ENCODE measurements around the gene APOE. TPM values are rescaled to one million over a fixed set of nuclear protein-coding genes. Genes with fewer than 3 reads are reported as not detected.

APOE gene
- total and polyA plus RNA-seq, 2 of the 13 experiments (the other 11 are each of a cell fraction or from before 2014, with no cell fraction given): 1,328 to 1,470 TPM

DNA sequence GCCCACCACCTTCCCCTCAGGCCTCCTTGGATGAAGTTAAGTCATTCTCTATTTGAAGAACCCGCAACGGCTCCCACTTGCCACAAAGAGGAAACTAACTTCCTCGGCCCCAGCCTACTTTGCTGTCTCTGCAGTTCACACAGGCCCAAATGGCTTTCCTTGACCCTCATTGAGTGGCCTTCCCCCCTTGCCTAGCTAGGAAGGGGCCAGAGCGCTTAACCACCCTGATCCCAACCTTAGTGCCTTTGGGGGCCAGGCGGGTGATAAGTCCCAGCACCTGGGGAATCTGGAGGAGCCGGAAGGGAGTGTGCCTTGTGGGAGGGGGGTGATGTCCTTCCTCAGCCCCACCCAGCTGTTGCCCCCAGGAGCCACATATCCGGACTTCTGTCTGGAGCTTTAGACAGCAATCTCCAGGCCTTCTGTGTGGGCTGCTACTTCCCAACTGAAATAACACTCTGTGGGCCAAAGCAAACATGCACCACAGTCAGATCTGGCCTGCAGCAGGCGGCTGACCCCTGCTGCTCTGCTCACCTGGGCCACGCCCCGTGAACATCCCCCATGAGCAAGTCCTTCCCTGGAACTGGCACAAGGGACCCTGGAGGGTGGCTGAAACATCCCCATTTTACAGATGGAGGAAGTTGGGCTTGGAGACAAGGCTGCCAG is 49.0 kb upstream of the APOE start (continued):
- TF ChIP-seq ZXDC (CRISPR knock-in tag; IDR thresholded peaks at IDR 0.05) (no peak), CEBPG (CRISPR knock-in tag; IDR thresholded peaks at IDR 0.05) (peak; percentile 8; the same call in 1 of the 2 replicates), HNF1B (CRISPR knock-in tag; IDR thresholded peaks at IDR 0.05) (peak; percentile 6; the same call in 1 of the 2 replicates), ZNF678 (CRISPR knock-in tag; IDR thresholded peaks at IDR 0.05) (no peak), ZNF292 (CRISPR knock-in tag; IDR thresholded peaks at IDR 0.05; ENCODE audit: borderline replicate concordance, low read depth) (peak; percentile 60; the same call in 1 of the 2 replicates), ZNF782 (CRISPR knock-in tag; IDR thresholded peaks at IDR 0.05; ENCODE audit: borderline replicate concordance) (no peak), ZNF790 (CRISPR knock-in tag; IDR thresholded peaks at IDR 0.05; ENCODE audit: borderline replicate concordance) (no peak), ZNF101 (CRISPR knock-in tag; IDR thresholded peaks at IDR 0.05; ENCODE audit: borderline replicate concordance, low read depth) (no peak), MED1 (CRISPR knock-in tag; IDR thresholded peaks at IDR 0.05) (peak; percentile 60)

Data from HepG2 (cell line).